ENCODE data around the gene CD52.

DNA sequence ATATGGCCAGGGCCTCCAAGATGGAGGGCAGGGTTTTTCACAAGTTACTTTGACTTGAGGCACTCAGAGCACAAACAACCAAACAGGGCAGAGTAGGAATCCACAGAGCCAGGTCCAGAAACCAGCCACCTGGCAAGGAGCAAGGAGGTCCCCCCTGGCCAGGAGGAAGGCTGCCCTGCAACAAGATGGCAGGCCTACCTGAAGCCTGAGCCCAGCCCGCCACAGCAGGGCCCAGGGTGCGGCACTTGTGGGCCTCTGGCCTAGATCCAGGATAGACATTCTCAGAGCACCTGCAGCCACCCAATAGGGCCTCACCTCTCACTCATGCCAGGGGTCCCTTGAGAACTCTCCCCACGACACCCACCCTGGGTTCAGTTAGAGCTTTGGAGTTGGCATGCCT, 26.3 kb upstream of the CD52 start:
- TF ChIP-seq, protein P1, sequence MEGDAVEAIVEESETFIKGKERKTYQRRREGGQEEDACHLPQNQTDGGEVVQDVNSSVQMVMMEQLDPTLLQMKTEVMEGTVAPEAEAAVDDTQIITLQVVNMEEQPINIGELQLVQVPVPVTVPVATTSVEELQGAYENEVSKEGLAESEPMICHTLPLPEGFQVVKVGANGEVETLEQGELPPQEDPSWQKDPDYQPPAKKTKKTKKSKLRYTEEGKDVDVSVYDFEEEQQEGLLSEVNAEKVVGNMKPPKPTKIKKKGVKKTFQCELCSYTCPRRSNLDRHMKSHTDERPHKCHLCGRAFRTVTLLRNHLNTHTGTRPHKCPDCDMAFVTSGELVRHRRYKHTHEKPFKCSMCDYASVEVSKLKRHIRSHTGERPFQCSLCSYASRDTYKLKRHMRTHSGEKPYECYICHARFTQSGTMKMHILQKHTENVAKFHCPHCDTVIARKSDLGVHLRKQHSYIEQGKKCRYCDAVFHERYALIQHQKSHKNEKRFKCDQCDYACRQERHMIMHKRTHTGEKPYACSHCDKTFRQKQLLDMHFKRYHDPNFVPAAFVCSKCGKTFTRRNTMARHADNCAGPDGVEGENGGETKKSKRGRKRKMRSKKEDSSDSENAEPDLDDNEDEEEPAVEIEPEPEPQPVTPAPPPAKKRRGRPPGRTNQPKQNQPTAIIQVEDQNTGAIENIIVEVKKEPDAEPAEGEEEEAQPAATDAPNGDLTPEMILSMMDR (IDR thresholded peaks at IDR 0.05) = no peak
- no peak for TF ChIP-seq POLR2A (IDR thresholded peaks at IDR 0.05)
